22Rv1 (cell line): ENCODE data around the gene USP34.

Experiments used
- ZFX ChIP-seq: fragments of 450-650 bp; IDR thresholded peaks from 2 replicates; pipeline ENCODE4 v1.6.1; 2017; ENCODE audit warnings: antibody characterized with exemption, borderline replicate concordance
- TF ChIP-seq, protein P1 (sequence below): fragments of 450-650 bp; IDR thresholded peaks from 2 replicates; pipeline ENCODE4 v1.5.1; 2017; ENCODE audit warnings: mild to moderate bottlenecking

DNA sequence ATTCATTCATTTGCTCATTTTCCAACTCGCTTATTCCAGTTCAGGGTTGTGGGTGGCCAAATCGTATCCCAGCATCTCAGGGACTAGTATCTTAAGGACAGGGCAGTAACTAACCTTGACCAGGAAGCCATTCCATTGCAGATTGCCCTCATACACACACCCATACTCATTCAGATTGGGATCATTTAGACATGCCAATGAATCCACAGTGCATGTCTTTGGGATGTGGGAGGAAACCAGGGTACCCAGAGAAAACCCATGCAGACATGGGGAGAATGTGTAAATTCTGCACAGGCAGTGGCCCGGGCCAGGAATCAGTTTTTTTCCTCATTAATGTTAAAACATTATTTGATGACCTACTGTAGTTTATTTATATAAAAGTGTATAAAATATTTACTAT is 150.7 kb downstream of the USP34 start:
- TF ChIP-seq, protein P1, sequence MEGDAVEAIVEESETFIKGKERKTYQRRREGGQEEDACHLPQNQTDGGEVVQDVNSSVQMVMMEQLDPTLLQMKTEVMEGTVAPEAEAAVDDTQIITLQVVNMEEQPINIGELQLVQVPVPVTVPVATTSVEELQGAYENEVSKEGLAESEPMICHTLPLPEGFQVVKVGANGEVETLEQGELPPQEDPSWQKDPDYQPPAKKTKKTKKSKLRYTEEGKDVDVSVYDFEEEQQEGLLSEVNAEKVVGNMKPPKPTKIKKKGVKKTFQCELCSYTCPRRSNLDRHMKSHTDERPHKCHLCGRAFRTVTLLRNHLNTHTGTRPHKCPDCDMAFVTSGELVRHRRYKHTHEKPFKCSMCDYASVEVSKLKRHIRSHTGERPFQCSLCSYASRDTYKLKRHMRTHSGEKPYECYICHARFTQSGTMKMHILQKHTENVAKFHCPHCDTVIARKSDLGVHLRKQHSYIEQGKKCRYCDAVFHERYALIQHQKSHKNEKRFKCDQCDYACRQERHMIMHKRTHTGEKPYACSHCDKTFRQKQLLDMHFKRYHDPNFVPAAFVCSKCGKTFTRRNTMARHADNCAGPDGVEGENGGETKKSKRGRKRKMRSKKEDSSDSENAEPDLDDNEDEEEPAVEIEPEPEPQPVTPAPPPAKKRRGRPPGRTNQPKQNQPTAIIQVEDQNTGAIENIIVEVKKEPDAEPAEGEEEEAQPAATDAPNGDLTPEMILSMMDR = no peak
- TF ChIP-seq ZFX = no peak
